ENCODE results near the gene PRSS3. TPM values are rescaled to one million over a fixed set of nuclear protein-coding genes. Genes with fewer than 3 reads are reported as not detected.
A peak's percentile ranks its signal among the peaks of the same experiment; 100 is the strongest.
"Not testable (repeated sequence)": the region's sequence is repeated elsewhere in the genome, so short reads cannot be mapped to it uniquely, and the experiment has no call there.

PRSS3 gene
- total RNA-seq: 6.5 TPM

- no peak for DNase-seq (ENCODE audit: low spot score)
Measured at GRCh38 chr9:33795281-33795680, at the start of gene PRSS3. Gene PRSS3 (plus strand): TSS chr9:33795561. CDS start chr9:33795574, 13 bp downstream.

- DNase-seq (ENCODE audit: low spot score): no peak
Measured at GRCh38 chr9:33748633-33749304, 46.6 kb upstream of the PRSS3 start.

- not testable (repeated sequence) for DNase-seq (ENCODE audit: low spot score)
Measured at GRCh38 chr9:33749305-33749654, 46.1 kb upstream of the PRSS3 start.

- DNase-seq (ENCODE audit: low spot score): no peak
Measured at GRCh38 chr9:33750307-33750838, 45.0 kb upstream of the PRSS3 start.

- no peak for DNase-seq (ENCODE audit: low spot score)
Measured at GRCh38 chr9:33750839-33751339, 44.5 kb upstream of the PRSS3 start.

- no peak for DNase-seq (ENCODE audit: low spot score)
Measured at GRCh38 chr9:33751536-33752129, 43.7 kb upstream of the PRSS3 start.

- no peak for DNase-seq (ENCODE audit: low spot score)
Measured at GRCh38 chr9:33752130-33752637, 43.2 kb upstream of the PRSS3 start.

GRCh38 chr9:33752789-33753188 lies 42.6 kb upstream of the PRSS3 start:
- not testable (repeated sequence) for DNase-seq (ENCODE audit: low spot score)

GRCh38 chr9:33759648-33760047 lies 35.7 kb upstream of the PRSS3 start:
- not testable (repeated sequence) for DNase-seq (ENCODE audit: low spot score)

- DNase-seq (ENCODE audit: low spot score): no peak
Measured at GRCh38 chr9:33762343-33762742, 33.0 kb upstream of the PRSS3 start.

- DNase-seq (ENCODE audit: low spot score): not testable (repeated sequence)
Measured at GRCh38 chr9:33763709-33764108, 31.7 kb upstream of the PRSS3 start.

- no peak for DNase-seq (ENCODE audit: low spot score)
Measured at GRCh38 chr9:33765411-33765810, 29.9 kb upstream of the PRSS3 start.

GRCh38 chr9:33770156-33770880 lies 25.0 kb upstream of the PRSS3 start:
- not testable (repeated sequence) for DNase-seq (ENCODE audit: low spot score)

- DNase-seq (ENCODE audit: low spot score): not testable (repeated sequence)
Measured at GRCh38 chr9:33773135-33773534, 22.2 kb upstream of the PRSS3 start.

GRCh38 chr9:33774074-33774659 lies 21.2 kb upstream of the PRSS3 start:
- peak; percentile 53 for DNase-seq (ENCODE audit: low spot score)

GRCh38 chr9:33776578-33776977 lies 18.8 kb upstream of the PRSS3 start:
- DNase-seq (ENCODE audit: low spot score): no peak

- peak; percentile 57 for DNase-seq (ENCODE audit: low spot score)
Measured at GRCh38 chr9:33778700-33779351, 16.5 kb upstream of the PRSS3 start.

- DNase-seq (ENCODE audit: low spot score): no peak
Measured at GRCh38 chr9:33780276-33780675, 15.1 kb upstream of the PRSS3 start.

GRCh38 chr9:33781736-33782135 lies 13.6 kb upstream of the PRSS3 start:
- DNase-seq (ENCODE audit: low spot score): no peak

- DNase-seq (ENCODE audit: low spot score): no peak
Measured at GRCh38 chr9:33782395-33783152, 12.8 kb upstream of the PRSS3 start.

- DNase-seq (ENCODE audit: low spot score): no peak
Measured at GRCh38 chr9:33785914-33786313, 9.4 kb upstream of the PRSS3 start.

All from ureter (tissue), 1 donor.